Natural killer cell treated with Interleukin-12 subunit alpha and Interleukin-12 subunit beta and Interleukin-15 and Interleukin-18, amount 100 ng/mL, for 72 hours (primary cell): ENCODE data around the gene MYL2. TPM values are rescaled to one million over a fixed set of nuclear protein-coding genes. Genes with fewer than 3 reads are reported as not detected.

Experiments used
- ATAC-seq, 2 donors: fragments of 150-1000 bp; cut with Tn5 transposase in 1 of 2; sonication (Bioruptor Pico), chemical (Tn5 transposase) in 1 of 2; 2 replicates each; pipeline ENCODE4 v1.10.0; 2021
- DNase-seq: peaks from one replicate; pipeline ENCODE4 v3.0.0; 2022; ENCODE audit warnings: low spot score
- H3K27ac Mint-ChIP-seq, 2 donors: 1 replicate in 1 of 2; 2 replicates in 1 of 2; pipeline ENCODE4 v1.8.0; 2022; ENCODE audit warnings: mixed read lengths in 2 of 2, mild to moderate bottlenecking in 1 of 2, moderate library complexity in 1 of 2
- H3K27me3 Mint-ChIP-seq, 2 donors: 1 replicate in 1 of 2; 2 replicates in 1 of 2; pipeline ENCODE4 v1.8.0; 2022; ENCODE audit warnings: mixed read lengths in 2 of 2
- H3K36me3 Mint-ChIP-seq: one replicate; pipeline ENCODE4 v1.8.0; 2022; ENCODE audit warnings: mixed read lengths
- H3K4me1 Mint-ChIP-seq, 2 donors: 1 replicate in 1 of 2; 2 replicates in 1 of 2; pipeline ENCODE4 v1.8.0; 2022; ENCODE audit warnings: low read depth in 2 of 2, mixed read lengths in 2 of 2, mild to moderate bottlenecking in 1 of 2
- H3K4me3 Mint-ChIP-seq: one replicate; pipeline ENCODE4 v1.8.0; 2022; ENCODE audit warnings: mixed read lengths
- H3K9me3 Mint-ChIP-seq: 2 replicates; pipeline ENCODE4 v1.8.0; 2022; ENCODE audit warnings: mixed read lengths
- total RNA-seq, 2 donors: library from RNA; stranded (reverse); gene quantifications; one replicate each; pipeline ENCODE4 v1.2.3, GENCODE V29; 2022

Gene MYL2
- total RNA-seq, 2 donors from 2014 or later: not detected

DNA sequence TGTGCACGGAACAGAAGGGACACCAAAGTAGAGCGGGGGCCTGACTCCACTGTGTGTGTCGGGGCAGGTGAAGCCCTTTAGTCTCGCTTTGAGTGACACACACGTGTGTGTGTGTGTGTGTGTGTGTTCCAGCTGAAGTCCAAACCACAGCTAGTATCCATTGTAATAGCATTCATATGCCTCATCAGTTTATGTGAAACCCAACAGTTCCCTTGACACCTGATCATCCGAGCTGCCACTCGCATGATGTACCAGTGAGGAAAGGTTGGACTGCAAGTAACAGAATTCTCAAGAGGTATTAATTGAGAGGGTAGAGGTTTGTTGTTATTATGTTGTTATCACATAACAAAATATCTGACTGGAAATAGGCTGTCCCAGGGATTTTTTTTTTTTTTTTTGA lies 57.2 kb downstream of the MYL2 start:
- H3K36me3 Mint-ChIP-seq: no peaks in the 10 kb centered on the region
- H3K27ac Mint-ChIP-seq: no peak overlapping the region
- H3K4me3 Mint-ChIP-seq: no peak overlapping the region
- peaks cover 0 to 7% of the 10 kb centered on the region in 2 donors for H3K4me1 Mint-ChIP-seq
- ATAC-seq (no peak), DNase-seq (no peak)
- no peaks in the 10 kb centered on the region for H3K27me3 Mint-ChIP-seq
- H3K9me3 Mint-ChIP-seq: no peaks in the 10 kb centered on the region

DNA sequence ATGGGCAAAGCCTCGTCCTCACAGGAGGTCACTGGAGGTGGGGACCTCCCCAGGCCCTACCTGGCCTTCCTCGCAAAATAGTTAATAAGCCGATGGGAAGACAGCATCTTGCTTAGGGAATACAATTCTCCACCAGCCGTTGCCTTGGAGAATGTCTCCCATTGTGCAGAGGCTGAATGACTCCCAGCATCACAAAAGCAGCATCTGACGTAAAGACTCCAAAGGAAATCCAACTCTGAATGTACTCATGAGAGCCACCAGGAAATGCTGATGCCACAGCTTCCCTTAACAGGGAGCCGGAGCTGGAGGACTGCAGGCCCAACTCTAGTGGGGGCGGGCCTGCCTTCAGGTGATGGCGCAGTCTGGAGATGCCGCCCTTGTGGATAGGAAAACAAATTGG lies 58.0 kb downstream of the MYL2 start:
- Mint-ChIP-seq H3K36me3 (no peaks in the 10 kb centered on the region), H3K4me3 (no peak overlapping the region), H3K4me1 (peaks cover 0 to 7% of the 10 kb centered on the region in 2 donors), H3K27ac (no peak overlapping the region), H3K27me3 (no peaks in the 10 kb centered on the region), H3K9me3 (no peaks in the 10 kb centered on the region)
- DNase-seq: no peak
- no peak for ATAC-seq

DNA sequence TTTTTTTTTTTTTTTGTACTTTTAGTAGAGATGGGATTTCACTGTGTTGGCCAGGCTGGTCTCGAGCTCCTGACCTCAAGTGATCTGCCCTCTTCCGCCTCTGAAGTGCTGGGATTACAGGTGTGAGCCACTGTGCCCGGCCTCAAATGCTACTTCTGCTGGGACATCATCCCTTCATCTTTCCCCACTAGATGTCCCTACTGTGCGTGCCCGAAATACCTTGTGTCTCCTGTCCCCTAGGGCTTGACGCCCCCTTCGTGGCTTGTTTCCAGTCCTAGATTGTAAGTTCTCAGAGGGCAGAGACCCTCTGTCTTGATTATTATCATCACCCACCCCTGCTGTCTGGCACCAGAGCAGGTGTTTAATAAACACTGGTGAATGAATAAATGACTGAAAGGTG lies 58.6 kb downstream of the MYL2 start:
- H3K4me1 Mint-ChIP-seq: peaks cover 0 to 7% of the 10 kb centered on the region in 2 donors

More for the DNA sequence above, 58.6 kb downstream of the MYL2 start:
- Mint-ChIP-seq H3K36me3 (no peaks in the 10 kb centered on the region), H3K27me3 (no peaks in the 10 kb centered on the region), H3K4me3 (no peak overlapping the region), H3K27ac (no peak overlapping the region), H3K9me3 (no peaks in the 10 kb centered on the region)
- no peak for DNase-seq
- no peak for ATAC-seq

Other genes with a start within 250 kb of the MYL2 start
- 1 to 10 TPM in 1 of 2 donors, under 1 TPM in 1; 1.00 to 3.3 TPM for gene HVCN1, start 231.5 kb downstream of the MYL2 start, total RNA-seq
- gene PPP1CC, start 177.7 kb downstream of the MYL2 start, total RNA-seq: 100 to 1,000 TPM; 140 to 143 TPM
- gene CCDC63, start 73.6 kb downstream of the MYL2 start, total RNA-seq: not detected
- not detected for gene CUX2, start 113.6 kb upstream of the MYL2 start, total RNA-seq